ENCODE measurements around the gene PLA2G7.
"Not testable (repeated sequence)": the region's sequence is repeated elsewhere in the genome, so short reads cannot be mapped to it uniquely, and the experiment has no call there.

PLA2G7 gene

DNA sequence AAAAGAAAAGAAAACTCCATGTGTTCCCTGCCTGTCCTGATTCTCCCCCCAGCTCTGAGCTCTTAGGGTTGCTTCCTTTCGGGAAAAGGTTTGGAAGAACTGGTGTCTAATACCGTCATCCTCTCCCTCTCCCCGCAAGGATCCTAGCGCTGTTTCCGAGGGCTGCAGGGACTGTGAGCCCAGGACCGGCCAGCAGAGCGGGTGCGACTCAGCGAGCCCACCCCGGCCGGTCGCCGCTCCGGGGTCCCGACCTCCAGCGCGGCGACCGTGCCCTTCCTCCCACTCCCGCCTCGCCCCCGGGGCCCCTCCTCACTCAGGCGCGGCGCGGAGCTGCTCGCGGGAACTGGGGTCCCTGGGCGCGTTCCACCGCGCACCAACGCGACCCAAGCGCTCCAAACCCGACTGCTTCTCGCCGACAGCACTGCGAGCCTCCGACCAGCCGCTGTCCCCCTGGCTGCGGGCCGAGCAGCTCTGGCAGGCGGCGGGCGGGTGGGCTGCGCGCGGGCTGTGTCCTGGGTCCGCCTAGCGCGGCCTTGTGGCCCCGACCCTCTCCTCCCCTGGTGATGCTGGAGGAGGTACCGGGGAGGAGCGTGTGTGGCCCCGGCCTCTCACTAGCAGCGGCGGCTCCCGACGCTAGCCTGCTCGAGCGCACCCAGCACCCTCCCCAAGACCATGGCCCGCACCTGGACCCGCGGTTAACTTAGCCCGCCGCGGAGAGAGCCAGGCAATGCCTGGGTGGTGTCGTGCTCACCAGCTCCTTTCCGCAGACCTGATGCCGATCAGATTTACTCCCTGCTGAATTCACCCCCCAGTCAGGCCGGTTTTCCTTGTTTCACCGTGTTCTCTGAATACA is at the start of gene PLA2G7:
Gene PLA2G7, minus strand, starts transcription at position 509 of the 853 bp plus-strand sequence. CDS start 12,484 bp downstream, outside the sequence.
- no peak for DNase-seq

DNA sequence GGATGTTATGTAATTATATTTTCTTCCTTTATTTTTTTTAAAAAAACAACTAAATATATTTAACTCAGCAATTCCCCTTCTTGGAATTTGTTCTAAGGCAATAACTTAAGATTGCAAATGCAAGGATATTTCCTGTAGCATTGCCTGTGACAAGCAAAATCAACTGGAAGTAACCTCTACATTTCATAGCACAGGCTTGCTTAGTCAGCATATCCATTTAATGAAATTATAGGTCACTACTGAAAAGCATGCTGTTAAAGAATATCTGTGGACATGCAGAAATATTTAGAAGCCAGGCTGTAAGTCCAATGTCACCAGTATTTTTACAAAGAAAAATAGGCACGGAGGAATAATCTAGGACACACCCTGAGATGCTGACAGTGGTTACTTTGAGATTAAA is 49.4 kb upstream of the PLA2G7 start:
- DNase-seq = no peak

GRCh38 chr6:46781478-46782378 is 46.6 kb upstream of the PLA2G7 start:
- DNase-seq = no peak

GRCh38 chr6:46777476-46778346 is 42.5 kb upstream of the PLA2G7 start:
- no peak for DNase-seq

- no peak for DNase-seq
Observed at GRCh38 chr6:46776070-46776712, 41.0 kb upstream of the PLA2G7 start.

DNA sequence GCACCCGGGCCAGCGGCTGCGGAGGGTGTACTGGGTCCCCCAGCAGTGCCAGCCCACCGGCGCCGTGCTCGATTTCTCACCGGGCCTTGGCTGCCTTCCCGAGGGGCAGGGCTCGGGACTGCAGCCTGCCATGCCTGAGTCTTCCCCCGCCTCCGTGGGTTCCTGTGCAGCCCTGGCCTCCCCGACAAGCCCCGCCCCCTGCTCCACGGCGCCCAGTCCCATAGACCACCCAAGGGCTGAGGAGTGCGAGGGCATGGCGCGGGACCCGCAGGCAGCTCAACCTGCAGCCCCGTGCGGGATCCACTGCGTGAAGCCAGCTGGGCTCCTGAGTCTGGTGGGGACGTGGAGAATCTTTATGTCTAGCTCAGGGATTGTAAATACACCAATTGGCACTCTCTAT is 39.6 kb upstream of the PLA2G7 start:
- DNase-seq = not testable (repeated sequence)

- DNase-seq = no peak
Observed at GRCh38 chr6:46773201-46773855, 38.2 kb upstream of the PLA2G7 start.

- DNase-seq = no peak
Observed at GRCh38 chr6:46772762-46773161, 37.6 kb upstream of the PLA2G7 start.

DNA sequence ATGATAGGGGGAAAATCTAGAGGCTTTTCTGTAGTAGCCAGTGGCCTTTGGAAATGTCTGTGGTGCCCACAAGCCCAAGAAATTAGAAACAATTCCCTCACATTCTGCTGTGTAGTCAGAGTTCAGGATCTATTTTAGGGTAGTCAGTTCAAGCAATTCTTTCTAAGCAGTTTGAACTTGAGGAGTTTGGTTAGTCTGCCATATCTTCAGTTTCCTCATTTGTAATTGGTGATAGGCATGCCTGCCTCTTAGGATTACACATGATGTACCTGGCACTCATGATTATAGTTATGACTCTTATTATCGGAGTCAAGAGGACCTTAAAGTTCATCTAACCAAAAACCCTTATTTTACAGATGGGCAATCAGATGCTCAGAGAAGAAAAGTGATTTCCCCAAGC is 36.8 kb upstream of the PLA2G7 start:
- DNase-seq = no peak

DNA sequence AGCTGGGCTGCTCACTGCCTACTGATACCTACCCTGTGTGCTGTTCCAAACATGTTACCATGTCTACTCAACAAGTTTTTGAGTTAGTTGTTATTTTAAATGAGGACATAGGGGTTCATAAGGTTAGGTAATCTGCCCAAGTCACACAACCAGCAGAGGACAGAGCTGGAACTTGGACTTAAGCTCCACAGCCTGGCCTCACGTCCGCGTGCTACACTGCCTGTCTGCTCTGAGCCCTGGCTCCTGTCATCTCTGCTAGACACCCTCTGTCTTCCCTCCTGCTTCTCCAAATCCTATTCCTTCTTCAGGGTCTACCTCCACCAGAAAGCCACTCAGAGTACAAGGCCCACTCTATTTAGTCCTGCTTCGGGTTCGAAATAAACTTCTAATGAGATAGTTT is 29.8 kb upstream of the PLA2G7 start:
- DNase-seq = no peak

DNA sequence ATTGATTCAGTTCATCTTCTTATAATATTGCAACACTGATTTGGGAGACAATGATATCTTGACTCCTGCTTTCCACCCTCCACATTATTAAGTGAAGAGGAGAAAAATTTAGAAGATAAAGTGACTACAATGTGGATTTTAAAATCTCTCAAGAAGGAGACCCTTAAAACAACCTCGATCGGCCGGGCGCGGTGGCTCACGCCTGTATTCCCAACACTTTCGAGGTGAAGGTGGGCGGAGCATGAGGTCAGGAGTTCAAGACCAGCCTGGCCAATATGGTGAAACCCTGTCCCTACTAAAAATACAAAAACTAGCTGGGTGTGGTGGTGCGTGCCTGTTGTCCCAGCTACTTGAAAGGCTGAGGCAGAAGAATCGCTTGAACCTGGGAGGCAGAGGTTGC is 29.1 kb upstream of the PLA2G7 start:
- DNase-seq = not testable (repeated sequence)

DNA sequence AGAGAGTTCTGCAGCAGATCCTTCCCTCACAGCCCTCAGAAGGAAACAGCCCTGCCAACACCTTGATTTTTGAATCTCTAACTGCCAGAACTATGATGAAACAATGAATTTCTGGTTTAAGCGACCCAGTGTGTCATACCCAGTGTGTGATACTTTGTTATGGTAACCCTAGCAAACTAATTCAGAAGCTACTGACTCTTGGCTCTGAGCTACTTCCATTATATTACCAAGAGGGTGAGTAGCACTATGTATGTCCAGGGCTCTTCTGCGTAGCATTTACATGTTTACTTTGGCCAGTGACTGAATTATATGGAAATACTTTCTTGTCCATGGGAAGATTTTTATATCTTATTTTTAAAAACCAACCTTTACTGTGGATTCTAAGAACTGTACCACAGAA is 28.3 kb upstream of the PLA2G7 start:
- DNase-seq = no peak

GRCh38 chr6:46760925-46761324 is 25.8 kb upstream of the PLA2G7 start:
- no peak for DNase-seq

DNA sequence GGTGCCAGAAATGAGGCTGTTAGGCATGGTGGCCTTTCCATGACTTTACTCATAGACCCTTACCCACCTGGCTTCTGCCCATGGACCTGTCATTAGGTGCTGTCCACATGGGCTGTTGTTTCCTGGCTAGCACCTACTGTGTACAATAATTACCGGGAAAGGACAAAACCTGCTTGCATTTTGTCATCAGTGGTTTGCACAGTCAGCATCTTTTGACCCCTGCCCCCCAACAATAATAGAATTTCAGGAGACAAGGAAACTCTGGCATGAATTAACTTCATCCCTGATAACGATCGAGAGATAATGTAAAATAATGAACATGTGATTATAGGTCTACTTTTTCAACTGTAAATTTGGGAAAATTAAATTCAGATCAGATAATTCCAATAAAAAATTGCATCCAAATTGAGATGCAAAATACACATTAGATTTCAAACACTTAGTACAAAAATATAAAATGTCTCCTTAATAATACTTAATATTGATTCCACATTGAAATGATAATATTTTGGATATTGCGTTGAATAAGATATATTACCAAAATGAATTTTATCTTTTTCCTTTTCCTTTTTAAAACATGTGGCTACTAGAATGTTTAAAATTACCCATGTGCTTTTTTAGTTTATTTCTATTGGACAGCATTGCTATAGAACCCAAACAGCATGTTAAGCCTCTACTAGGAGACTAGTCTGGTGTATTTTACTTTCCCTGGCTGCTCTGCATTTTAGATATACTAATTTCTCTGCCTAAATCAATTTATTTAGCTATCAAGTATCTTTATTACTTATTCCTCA is 24.0 kb upstream of the PLA2G7 start:
- DNase-seq = no peak

GRCh38 chr6:46757214-46757596 is 22.0 kb upstream of the PLA2G7 start:
- DNase-seq = no peak

GRCh38 chr6:46756469-46757213 is 21.5 kb upstream of the PLA2G7 start:
- DNase-seq = no peak

DNA sequence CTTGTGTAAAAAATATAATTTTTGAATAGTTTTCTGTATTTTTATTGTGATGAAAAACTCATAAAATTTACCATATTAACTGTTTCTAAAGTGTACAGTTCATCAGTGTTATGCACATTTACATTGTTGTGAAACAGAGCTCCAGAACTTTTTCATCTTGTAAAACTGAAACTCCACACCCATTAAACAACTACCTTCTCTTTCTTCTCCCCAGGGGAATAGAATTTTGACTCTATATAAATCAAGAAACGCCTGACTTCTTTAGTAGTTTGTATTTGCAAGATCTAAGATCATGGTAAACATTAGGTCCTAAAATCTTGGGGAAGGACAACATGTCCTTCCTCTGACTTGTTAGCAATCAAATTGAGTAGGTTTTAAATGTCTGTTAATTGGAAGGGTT is 20.7 kb upstream of the PLA2G7 start:
- no peak for DNase-seq

GRCh38 chr6:46751658-46752057 is 16.5 kb upstream of the PLA2G7 start:
- no peak for DNase-seq

DNA sequence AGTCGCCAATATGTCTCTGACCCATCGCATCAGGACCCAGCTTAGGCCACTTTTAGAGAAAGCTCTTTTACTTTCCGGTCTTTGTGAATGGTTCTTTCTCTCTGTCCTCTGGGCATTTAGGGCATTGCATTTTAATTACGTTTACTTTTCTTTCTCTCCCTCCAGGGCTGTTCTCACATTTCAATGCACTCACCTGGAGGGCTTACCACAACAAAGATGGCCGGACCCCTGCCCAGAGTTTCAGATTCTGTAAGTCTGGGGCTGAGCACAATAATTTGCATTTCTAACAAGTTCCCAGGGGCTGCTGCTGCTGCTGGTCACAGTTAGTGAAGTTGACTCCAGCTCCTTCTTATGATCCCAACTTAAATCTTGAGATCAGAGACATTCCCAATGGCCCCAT is 14.6 kb upstream of the PLA2G7 start:
- DNase-seq = no peak

GRCh38 chr6:46748940-46749503 is 13.8 kb upstream of the PLA2G7 start:
- no peak for DNase-seq
